ENCODE data around the gene DYRK1B.

DNA sequence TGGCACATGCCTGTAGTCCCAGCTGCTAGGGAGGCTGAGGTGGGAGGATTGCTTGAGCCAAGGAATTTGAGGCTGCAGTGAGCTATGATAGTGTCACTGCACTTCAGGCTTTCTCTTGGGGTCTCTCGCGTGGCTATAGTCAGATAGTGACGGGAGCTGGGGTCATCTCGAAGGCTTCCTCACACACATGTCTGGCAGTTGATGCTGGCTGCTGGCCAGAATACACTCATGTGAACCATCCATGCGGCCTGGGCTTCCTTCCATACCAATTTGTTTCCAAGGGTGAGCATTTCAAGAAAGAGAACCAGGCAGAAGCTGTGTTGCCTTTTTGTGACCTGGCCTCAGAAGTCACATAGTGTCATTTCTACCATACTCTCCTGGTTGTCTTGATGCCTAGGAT, 28.9 kb downstream of the DYRK1B start:
- TF ChIP-seq, protein P1, sequence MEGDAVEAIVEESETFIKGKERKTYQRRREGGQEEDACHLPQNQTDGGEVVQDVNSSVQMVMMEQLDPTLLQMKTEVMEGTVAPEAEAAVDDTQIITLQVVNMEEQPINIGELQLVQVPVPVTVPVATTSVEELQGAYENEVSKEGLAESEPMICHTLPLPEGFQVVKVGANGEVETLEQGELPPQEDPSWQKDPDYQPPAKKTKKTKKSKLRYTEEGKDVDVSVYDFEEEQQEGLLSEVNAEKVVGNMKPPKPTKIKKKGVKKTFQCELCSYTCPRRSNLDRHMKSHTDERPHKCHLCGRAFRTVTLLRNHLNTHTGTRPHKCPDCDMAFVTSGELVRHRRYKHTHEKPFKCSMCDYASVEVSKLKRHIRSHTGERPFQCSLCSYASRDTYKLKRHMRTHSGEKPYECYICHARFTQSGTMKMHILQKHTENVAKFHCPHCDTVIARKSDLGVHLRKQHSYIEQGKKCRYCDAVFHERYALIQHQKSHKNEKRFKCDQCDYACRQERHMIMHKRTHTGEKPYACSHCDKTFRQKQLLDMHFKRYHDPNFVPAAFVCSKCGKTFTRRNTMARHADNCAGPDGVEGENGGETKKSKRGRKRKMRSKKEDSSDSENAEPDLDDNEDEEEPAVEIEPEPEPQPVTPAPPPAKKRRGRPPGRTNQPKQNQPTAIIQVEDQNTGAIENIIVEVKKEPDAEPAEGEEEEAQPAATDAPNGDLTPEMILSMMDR (conservative IDR thresholded peaks at IDR 0.05; ENCODE audit: low read depth in 2 of 2), result no peak
- TF ChIP-seq EZH2 (IDR thresholded peaks at IDR 0.05; ENCODE audit: low read depth, unreplicated experiment), result no peak

All from GM23338 (cell line).